ENCODE results near the gene CARF. TPM values are rescaled to one million over a fixed set of nuclear protein-coding genes. Genes with fewer than 3 reads are reported as not detected.

The CARF gene
- total RNA-seq, 1 experiment from 2014 or later = 4.2 TPM

- WGBS (ENCODE audit: extremely low coverage, insufficient read length, low lambda C conversion rate) = no CpG with 5 or more reads among the region's 3 CpGs
- H3K23me2 ChIP-seq (ENCODE audit: insufficient read length, low read depth, low read length, poor library complexity, severe bottlenecking) = no peaks in the 10 kb centered on the region
- H2BK12ac ChIP-seq (ENCODE audit: insufficient read length, low read depth, low read length) = no peak overlapping the region
- no peak overlapping the region for H2BK120ac ChIP-seq (ENCODE audit: low read depth, low read length, poor library complexity, severe bottlenecking)
- H3K4me1 ChIP-seq (ENCODE audit: insufficient read depth, low read length) = no peaks in the 10 kb centered on the region
- Mint-ChIP-seq H3K9me3 (no peaks in the 10 kb centered on the region; a peak in 1 of 5 replicates), H3K4me3 (no peak overlapping the region), H3K36me3 (ENCODE audit: insufficient read depth in 1 of 3, low read depth in 3 of 3) (peaks cover 0 to 4% (median 2%) of the 10 kb centered on the region in 3 experiments; a peak in 2 of 7 replicates), H3K27ac (peak overlapping the region in 2 of 3 experiments; percentile 22 to 29; a peak in 2 of 7 replicates), H3K27me3 (ENCODE audit: low read depth) (no peaks in the 10 kb centered on the region), H3K4me1 (no peaks in the 10 kb centered on the region)
- no peak overlapping the region for H4K91ac ChIP-seq (ENCODE audit: insufficient read length, low read depth, low read length)
- no peak overlapping the region for H3T11ph ChIP-seq (ENCODE audit: low read length)
- no peak overlapping the region for H4K5ac ChIP-seq (ENCODE audit: insufficient read length, low read depth, low read length)
- H3K14ac ChIP-seq (ENCODE audit: insufficient read depth, low read length) = no peak overlapping the region
- no peak overlapping the region for H3K27ac ChIP-seq (ENCODE audit: insufficient read length, low read depth, low read length)
- H2BK5ac ChIP-seq (ENCODE audit: insufficient read length, low read length) = no peak overlapping the region
- H3K9me3 ChIP-seq (ENCODE audit: control insufficient read depth, low read depth, low read length) = no peaks in the 10 kb centered on the region
- no peak overlapping the region for H2AFZ ChIP-seq (ENCODE audit: low read length)
- no peak overlapping the region for H2BK15ac ChIP-seq (ENCODE audit: low read depth, low read length)
- no peak overlapping the region for H3K18ac ChIP-seq (ENCODE audit: insufficient read length, low read depth, low read length)
- no peak overlapping the region for H2AK5ac ChIP-seq (ENCODE audit: insufficient read length, low read length)
- no peak overlapping the region for H4K8ac ChIP-seq (replicated peaks; ENCODE audit: insufficient read length, low read depth, low read length)
- H3K79me2 ChIP-seq (ENCODE audit: insufficient read depth, low read length) = no peaks in the 10 kb centered on the region
- H3K23ac ChIP-seq (ENCODE audit: insufficient read length, low read depth, low read length) = no peak overlapping the region
- H2BK20ac ChIP-seq (ENCODE audit: low read depth, low read length, poor library complexity, severe bottlenecking) = no peak overlapping the region
- no peaks in the 10 kb centered on the region for H3K27me3 ChIP-seq (ENCODE audit: insufficient read depth, low read length)
- H3K4ac ChIP-seq (ENCODE audit: low read depth, low read length) = no peak overlapping the region
- H4K20me1 ChIP-seq (ENCODE audit: control insufficient read depth, insufficient read depth, insufficient read length) = no peaks in the 10 kb centered on the region
- H3K56ac ChIP-seq (ENCODE audit: insufficient read length, low read depth, low read length) = no peak overlapping the region
- no peak for DNase-seq
- no peak for TF ChIP-seq CTCF (conservative IDR thresholded peaks at IDR 0.05)
- H3K9ac ChIP-seq (ENCODE audit: extremely low read depth, insufficient read length, low read length) = no peak overlapping the region
- no peaks in the 10 kb centered on the region for H3K79me1 ChIP-seq (ENCODE audit: insufficient read depth, low read depth, low read length, poor library complexity, severe bottlenecking)
- no peak overlapping the region for H3K4me2 ChIP-seq (ENCODE audit: insufficient read depth, insufficient read length, low read length)
These were observed 20.5 kb downstream of the CARF start for GRCh38 chr2:202932425-202933138.
